Measurements from ENCODE around the gene TMEM41A.
"Not testable (repeated sequence)": the region's sequence is repeated elsewhere in the genome, so short reads cannot be mapped to it uniquely, and the experiment has no call there.

TMEM41A gene

DNA sequence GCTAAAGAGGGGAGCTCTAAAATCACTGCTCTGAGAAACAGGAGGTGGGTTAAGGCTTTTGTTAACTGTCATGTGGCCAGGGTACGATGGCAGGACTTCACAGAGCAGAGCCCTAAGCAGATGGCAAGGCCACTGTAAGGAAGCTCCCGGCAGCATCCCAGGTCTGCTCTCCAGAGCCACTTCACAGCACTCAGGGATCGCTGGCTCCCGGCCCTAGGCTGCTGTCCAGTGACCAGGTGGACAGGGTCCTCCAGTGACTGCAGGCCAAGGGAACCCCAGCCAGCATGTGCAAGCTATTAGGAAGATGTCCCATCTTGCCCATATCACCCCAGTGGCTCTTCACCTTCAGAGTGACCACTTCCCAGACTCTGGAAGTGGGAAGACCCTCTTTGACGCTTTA is 10.4 kb downstream of the TMEM41A start:
- no peak for DNase-seq (ENCODE audit: low read depth)

- DNase-seq (ENCODE audit: low read depth) = no peak
Measured at GRCh38 chr3:185486394-185486793, 12.4 kb downstream of the TMEM41A start.

- no peak for DNase-seq (ENCODE audit: low read depth)
Measured at GRCh38 chr3:185484296-185484695, 14.5 kb downstream of the TMEM41A start.

- DNase-seq (ENCODE audit: low read depth) = no peak
Measured at GRCh38 chr3:185479373-185479945, 19.4 kb downstream of the TMEM41A start.

GRCh38 chr3:185477316-185477715 is 21.5 kb downstream of the TMEM41A start:
- no peak for DNase-seq (ENCODE audit: low read depth)

GRCh38 chr3:185474922-185475321 is 23.9 kb downstream of the TMEM41A start:
- not testable (repeated sequence) for DNase-seq (ENCODE audit: low read depth)

- peak; percentile 24 for DNase-seq (ENCODE audit: low read depth)
Measured at GRCh38 chr3:185473290-185473815, 25.5 kb downstream of the TMEM41A start.

- no peak for DNase-seq (ENCODE audit: low read depth)
Measured at GRCh38 chr3:185470323-185470722, 28.5 kb downstream of the TMEM41A start.

- DNase-seq (ENCODE audit: low read depth) = no peak
Measured at GRCh38 chr3:185469542-185469941, 29.3 kb downstream of the TMEM41A start.

- not testable (repeated sequence) for DNase-seq (ENCODE audit: low read depth)
Measured at GRCh38 chr3:185466123-185466522, 32.7 kb downstream of the TMEM41A start.

GRCh38 chr3:185465471-185465870 is 33.4 kb downstream of the TMEM41A start:
- no peak for DNase-seq (ENCODE audit: low read depth)

DNA sequence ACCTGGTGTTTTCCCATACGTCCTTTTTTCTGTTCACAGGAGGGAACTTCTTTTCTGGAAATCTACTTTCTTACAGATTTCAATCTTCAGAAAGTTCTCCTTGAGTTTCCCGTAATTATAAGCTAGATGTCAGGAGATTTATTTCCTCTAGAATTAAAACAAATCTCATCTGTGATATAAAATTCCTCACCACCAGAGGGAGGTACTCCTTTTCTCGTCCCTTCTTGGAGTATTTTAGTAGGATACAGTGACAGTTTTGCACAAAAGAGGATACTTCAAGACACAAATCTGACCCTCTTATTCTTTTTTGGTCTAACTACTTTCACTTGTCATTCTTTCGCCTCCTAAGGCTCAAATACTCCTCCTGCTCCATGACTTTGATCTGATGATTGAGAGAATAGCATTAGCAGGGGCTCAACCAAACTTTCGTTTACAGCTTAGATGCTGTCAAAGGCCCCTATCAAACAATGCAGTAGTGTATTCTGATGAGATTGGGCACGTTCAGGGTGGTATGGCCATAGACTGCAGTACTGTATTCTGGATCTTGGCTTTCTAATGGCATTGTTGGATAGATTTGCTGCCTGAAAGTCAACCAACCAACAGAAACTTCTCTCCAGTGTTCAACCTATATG is 38.0 kb downstream of the TMEM41A start:
- DNase-seq (ENCODE audit: low read depth) = peak; percentile 6

DNA sequence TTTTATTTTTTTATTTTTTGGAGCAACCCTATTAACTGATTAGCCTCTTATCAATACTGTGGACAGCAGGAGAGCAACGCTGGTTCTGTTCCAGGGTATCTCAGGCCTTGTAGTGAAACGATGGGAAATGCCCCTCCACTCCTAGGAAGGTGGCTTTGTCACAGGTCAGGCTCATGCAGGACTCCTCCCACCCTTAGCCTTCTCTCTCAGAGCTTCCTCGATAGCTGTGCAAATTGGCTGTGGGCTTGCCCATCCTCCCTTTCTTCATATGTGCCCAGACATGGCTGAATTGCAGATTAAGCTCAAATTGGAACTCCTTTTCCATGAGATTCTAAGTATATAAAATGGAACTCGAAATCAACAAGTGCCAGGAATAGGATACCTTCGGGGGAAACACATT is 38.5 kb downstream of the TMEM41A start:
- DNase-seq (ENCODE audit: low read depth) = no peak

DNA sequence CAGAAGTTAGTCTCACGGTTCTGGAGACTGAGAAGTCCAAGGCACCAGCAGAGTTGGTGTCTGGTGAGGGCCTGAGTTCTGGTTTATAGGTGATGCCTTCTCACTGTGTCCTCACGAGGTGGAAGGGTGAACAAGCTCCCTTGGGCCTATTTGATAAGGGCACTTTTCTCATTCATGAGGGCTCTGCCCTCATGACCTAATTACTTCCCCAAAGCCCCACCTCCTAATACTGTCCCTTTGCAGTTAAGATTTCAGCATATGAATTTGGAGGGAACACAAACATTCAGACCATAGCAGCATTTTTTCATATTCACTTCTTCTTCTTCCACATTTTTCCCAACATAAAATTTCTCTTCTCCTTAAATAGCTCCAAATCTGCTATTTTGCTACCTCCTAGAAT is 41.5 kb downstream of the TMEM41A start:
- DNase-seq (ENCODE audit: low read depth) = no peak

- DNase-seq (ENCODE audit: low read depth) = not testable (repeated sequence)
Measured at GRCh38 chr3:185451432-185451831, 47.4 kb downstream of the TMEM41A start.

DNA sequence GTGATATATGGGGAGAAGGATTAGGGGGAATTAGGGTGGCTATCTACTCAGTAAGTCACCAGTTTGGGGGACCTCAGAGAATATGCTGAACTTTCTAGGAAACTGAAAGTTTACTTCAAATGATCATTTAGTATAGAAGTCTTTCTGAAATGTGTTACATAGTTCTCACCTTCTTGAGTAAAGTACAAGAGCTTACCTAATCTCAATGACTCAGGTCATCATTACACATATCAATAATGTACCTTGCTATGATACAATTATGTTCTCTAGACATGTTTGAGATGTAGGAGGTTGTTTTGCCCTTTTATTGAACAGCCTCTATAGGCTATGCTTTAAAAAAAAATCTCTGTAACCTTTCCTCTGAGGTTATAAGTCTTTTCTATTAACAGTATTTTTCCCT is 50.7 kb downstream of the TMEM41A start:
- no peak for DNase-seq (ENCODE audit: low read depth)

- DNase-seq (ENCODE audit: low read depth) = no peak
Measured at GRCh38 chr3:185444329-185444728, 54.5 kb downstream of the TMEM41A start.

DNA sequence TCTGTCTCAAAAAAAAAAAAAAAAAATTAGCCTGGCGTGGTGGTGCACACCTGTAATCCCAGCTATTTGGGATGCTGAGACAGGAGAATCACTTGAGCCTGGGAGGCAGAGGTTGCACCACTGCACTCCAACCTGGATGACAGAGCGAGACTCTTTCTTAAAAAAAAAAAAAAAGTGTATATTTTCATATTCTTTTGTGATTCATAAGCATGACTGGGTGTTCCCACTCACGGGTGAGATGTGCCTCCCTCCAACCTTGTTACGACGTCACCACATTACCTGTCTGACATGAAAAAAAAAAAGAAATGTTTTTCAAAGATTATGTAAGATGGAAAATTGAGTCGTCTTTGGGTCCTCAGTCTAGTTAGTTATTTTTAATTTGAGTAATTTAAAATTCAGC is 56.8 kb downstream of the TMEM41A start:
- DNase-seq (ENCODE audit: low read depth) = no peak

DNA sequence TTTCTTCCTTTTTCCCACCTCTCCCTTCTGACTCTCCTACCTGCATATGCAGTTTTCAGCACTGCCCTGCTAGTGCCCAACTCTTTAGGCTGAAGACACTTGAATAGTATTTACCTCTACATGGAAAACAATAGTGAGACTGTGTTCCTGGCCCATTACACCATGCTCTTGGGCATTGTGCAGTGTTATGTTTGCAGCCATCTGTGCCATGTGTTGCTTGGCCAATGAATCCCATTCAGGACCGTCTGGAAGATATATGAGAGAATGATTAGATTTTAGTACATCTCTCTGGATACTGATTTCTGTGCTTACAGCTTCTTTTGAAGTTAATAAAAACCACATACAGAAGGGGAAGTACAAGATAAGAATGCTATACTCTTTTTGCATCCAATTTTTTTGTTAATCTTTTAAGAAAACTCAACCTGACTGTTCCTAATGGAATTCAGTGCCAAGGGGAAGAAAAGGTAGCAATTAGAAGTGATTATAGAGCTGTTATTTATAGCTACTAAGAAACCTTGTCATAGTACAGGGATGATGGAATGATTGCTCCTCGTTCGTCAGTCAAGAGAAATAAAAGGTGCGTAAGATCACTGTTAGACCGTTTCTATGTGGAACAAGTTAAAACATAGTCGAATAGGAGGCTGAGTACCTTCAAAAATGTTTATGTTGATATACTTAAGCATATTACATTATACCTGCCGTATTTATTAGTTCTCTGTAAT is 58.9 kb downstream of the TMEM41A start:
- no peak for DNase-seq (ENCODE audit: low read depth)

All from non-pigmented ciliary epithelial cell (primary cell).